Natural killer cell (primary cell): Measurements from ENCODE around the gene UBA7. TPM values are rescaled to one million over a fixed set of nuclear protein-coding genes. Genes with fewer than 3 reads are reported as not detected.

Source experiments
- ATAC-seq, 3 donors: fragments of 150-1000 bp in 2 of 3; fragments of 200-7000 bp in 1 of 3; cut with Tn5 transposase; 1 replicate in 1 of 3; 2 replicates in 2 of 3; pipeline ENCODE4 v1.10.0; 2021; ENCODE audit warnings: mild to moderate bottlenecking in 2 of 3, moderate library complexity in 2 of 3
- DNase-seq, 2 donors: peaks; one replicate each; pipeline versions ENCODE4 v3.0.0 to v3.0.0-alpha.2; 2013 to 2021; ENCODE audit warnings: mixed read lengths in 1 of 2
- H3K27ac ChIP-seq: one replicate; pipeline ENCODE4 v1.5.1; 2013; ENCODE audit warnings: mild to moderate bottlenecking, low read length
- H3K27me3 ChIP-seq: one replicate; pipeline ENCODE4 v1.6.1; 2013; ENCODE audit warnings: low read length; ENCODE audit not compliant: control insufficient read depth, insufficient read depth
- H3K36me3 ChIP-seq: one replicate; pipeline ENCODE4 v1.6.1; 2013; ENCODE audit warnings: low read length; ENCODE audit not compliant: control insufficient read depth, insufficient read depth
- H3K4me1 ChIP-seq: one replicate; pipeline ENCODE4 v1.6.1; 2013; ENCODE audit warnings: low read length; ENCODE audit not compliant: control insufficient read depth, insufficient read depth
- H3K4me3 ChIP-seq: one replicate; pipeline ENCODE4 v1.5.1; 2013; ENCODE audit warnings: low read length
- H3K9me3 ChIP-seq: one replicate; pipeline ENCODE4 v1.6.1; 2013; ENCODE audit warnings: low read length; ENCODE audit not compliant: control insufficient read depth, insufficient read depth
- H3K27ac Mint-ChIP-seq, 2 donors: one replicate each; pipeline ENCODE4 v1.8.0; 2022; ENCODE audit warnings: mild to moderate bottlenecking in 2 of 2, mixed read lengths in 2 of 2, moderate library complexity in 1 of 2
- H3K27me3 Mint-ChIP-seq, 2 donors: one replicate each; pipeline ENCODE4 v1.8.0; 2022; ENCODE audit warnings: low read depth in 2 of 2, mixed read lengths in 2 of 2
- H3K36me3 Mint-ChIP-seq: one replicate; pipeline ENCODE4 v1.8.0; 2022; ENCODE audit warnings: mixed read lengths
- H3K4me1 Mint-ChIP-seq, 2 donors: one replicate each; pipeline ENCODE4 v1.8.0; 2022; ENCODE audit warnings: mixed read lengths in 2 of 2
- H3K4me3 Mint-ChIP-seq: one replicate; pipeline ENCODE4 v1.8.0; 2022; ENCODE audit warnings: mild to moderate bottlenecking, moderate library complexity, mixed read lengths
- H3K9me3 Mint-ChIP-seq, 2 donors: one replicate each; pipeline ENCODE4 v1.8.0; 2022; ENCODE audit warnings: mixed read lengths in 2 of 2
- CTCF ChIP-seq: fragments of 200-600 bp; IDR thresholded peaks from one replicate; pipeline ENCODE4 v1.8.0; 2022; ENCODE audit warnings: antibody characterized with exemption
- WGBS: methylation state at CpG from one replicate; pipeline ENCODE4 v1.1.7; 2013; ENCODE audit warnings: missing lambda C conversion rate; ENCODE audit not compliant: insufficient coverage; 5-methylcytosine and 5-hydroxymethylcytosine counted together
- intact Hi-C: fragments of 100-400 bp; cut with micrococcal nuclease; formaldehyde crosslinking; loops from one replicate; pipeline ENCODE4 v1.14.2; 2022
- total RNA-seq, 4 donors: library from RNA; stranded (reverse); fragments of 120-200 nt in 1 of 4; gene quantifications; one replicate each; pipeline versions ENCODE4 v1.2.3 to v1.2.4, GENCODE V29; 2013 to 2022

Gene UBA7
- total RNA-seq, 3 donors from 2014 or later (not counting 1 experiment from before 2014, with no cell fraction given), result 283 to 358 (median 336) TPM

GRCh38 chr3:49791571-49791970, 22.2 kb downstream of the UBA7 start:
- Histone ChIP-seq H3K27ac (no peak overlapping the region), H3K4me1 (peaks cover 11% of the 10 kb centered on the region), H3K4me3 (no peak overlapping the region), H3K9me3 (no peaks in the 10 kb centered on the region), H3K36me3 (no peaks in the 10 kb centered on the region), H3K27me3 (no peaks in the 10 kb centered on the region)
- no peak for TF ChIP-seq CTCF
- peaks cover 0 to 5% of the 10 kb centered on the region in 2 donors for H3K27me3 Mint-ChIP-seq
- H3K36me3 Mint-ChIP-seq, result no peaks in the 10 kb centered on the region
- intact Hi-C loops, result no loop called here
- DNase-seq (no peak), ATAC-seq (no peak)
- no peak overlapping the region for H3K27ac Mint-ChIP-seq
- WGBS, result 91% methylated on average over 4 of the region's 4 CpGs
- no peaks in the 10 kb centered on the region for H3K9me3 Mint-ChIP-seq
- peaks cover 9 to 10% of the 10 kb centered on the region in 2 donors for H3K4me1 Mint-ChIP-seq
- H3K4me3 Mint-ChIP-seq, result no peak overlapping the region

GRCh38 chr3:49790626-49791411, 22.9 kb downstream of the UBA7 start:
- intact Hi-C loops, result no loop called here
- ATAC-seq, result no peak
- no peak for TF ChIP-seq CTCF
- Mint-ChIP-seq H3K9me3 (no peaks in the 10 kb centered on the region), H3K36me3 (no peaks in the 10 kb centered on the region), H3K4me1 (peaks cover 10 to 11% of the 10 kb centered on the region in 2 donors), H3K27ac (no peak overlapping the region), H3K27me3 (peaks cover 0 to 5% of the 10 kb centered on the region in 2 donors), H3K4me3 (no peak overlapping the region)
- no peak for DNase-seq
- WGBS, result 79% methylated on average over 3 of the region's 9 CpGs
- no peak overlapping the region for H3K4me3 ChIP-seq
- no peaks in the 10 kb centered on the region for H3K9me3 ChIP-seq
- H3K4me1 ChIP-seq, result peaks cover 11% of the 10 kb centered on the region
- no peak overlapping the region for H3K27ac ChIP-seq
- no peaks in the 10 kb centered on the region for H3K27me3 ChIP-seq
- no peaks in the 10 kb centered on the region for H3K36me3 ChIP-seq

- DNase-seq (no peak), ATAC-seq (no peak)
- Mint-ChIP-seq H3K4me1 (peaks cover 16 to 18% of the 10 kb centered on the region in 2 donors), H3K4me3 (no peak overlapping the region), H3K9me3 (no peaks in the 10 kb centered on the region), H3K36me3 (no peaks in the 10 kb centered on the region), H3K27me3 (peaks cover 0 to 5% of the 10 kb centered on the region in 2 donors), H3K27ac (no peak overlapping the region)
- intact Hi-C loops, result no loop called here
- Histone ChIP-seq H3K9me3 (no peaks in the 10 kb centered on the region), H3K4me1 (peaks cover 28% of the 10 kb centered on the region), H3K4me3 (no peak overlapping the region), H3K36me3 (peaks cover 2% of the 10 kb centered on the region), H3K27me3 (no peaks in the 10 kb centered on the region), H3K27ac (no peak overlapping the region)
- no peak for TF ChIP-seq CTCF
- WGBS, result 97% methylated on average over 2 of the region's 2 CpGs
Observed at GRCh38 chr3:49788056-49788455, 25.7 kb downstream of the UBA7 start.
